Thyroid gland (tissue), 4 donors: Measurements from ENCODE around the gene IRAK4.

Experiments used
- CTCF ChIP-seq, 6 experiments: fragments of 200-600 bp in 3 of 6; fragments of 450-650 bp in 3 of 6; sonication (generic) in 3 of 6; IDR thresholded peaks; one replicate each; pipeline ENCODE4 v1.5.1; 2016 to 2019; ENCODE audit warnings: antibody characterized with exemption in 6 of 6, mild to moderate bottlenecking in 2 of 6, inconsistent platforms in 1 of 6, moderate library complexity in 1 of 6
- POLR2A ChIP-seq, 2 donors: fragments of 450-650 bp; IDR thresholded peaks; one replicate each; pipeline ENCODE4 v1.6.1; 2017; ENCODE audit warnings: antibody characterized with exemption in 2 of 2, mild to moderate bottlenecking in 2 of 2, moderate library complexity in 1 of 2

- TF ChIP-seq CTCF (IDR thresholded peaks at IDR 0.05) (no peak), POLR2A (IDR thresholded peaks at IDR 0.05) (no peak)
These were observed 28.3 kb downstream of the IRAK4 start for GRCh38 chr12:43786899-43787693.
